HepG2 (cell line): ENCODE measurements around the gene MEIS1. TPM values are rescaled to one million over a fixed set of nuclear protein-coding genes. Genes with fewer than 3 reads are reported as not detected.

Experiments
- ATAC-seq: fragments of 200-7000 bp; cut with Tn5 transposase; 3 replicates; pipeline ENCODE4 v1.9.1; 2020; ENCODE audit warnings: mild to moderate bottlenecking, moderate library complexity
- BruUV-seq: library from RNA; stranded (reverse); fragments of 400-500 nt; replicated peaks from 2 replicates; lab custom pipeline; 2021; lab: Mats Ljungman, UMichigan
- CTCF ChIA-PET: fragments of 300-600 bp; formaldehyde crosslinking; extraction: SDS; loops from one replicate; lab custom pipeline; 2021; ENCODE audit warnings: low total read pairs, inconsistent platforms, low intra/inter-chr PET ratio; lab: Yijun Ruan, JAX
- POLR2A ChIA-PET: fragments of 350-600 bp; sonication (Branson Sonifier 250); formaldehyde crosslinking; loops from one replicate; lab custom pipeline; 2020; ENCODE audit warnings: antibody characterized with exemption, inconsistent platforms; lab: Yijun Ruan, JAX
- DNase-seq: peaks from one replicate; pipeline ENCODE4 v3.0.0-alpha.2; 2015; ENCODE audit warnings: low spot score
- FAIRE-seq: peaks from 3 replicates; lab custom pipeline; 2011; peaks lifted over from hg19 to GRCh38; lab: Jason Lieb, UNC
- H2AFZ ChIP-seq: one replicate; pipeline ENCODE4 v1.6.1; 2011; ENCODE audit warnings: low read length, inconsistent platforms
- H3K27ac ChIP-seq: fragments of 300-600 bp; 3 replicates; pipeline ENCODE4 v1.8.0; 2011; ENCODE audit warnings: mixed run types, mild to moderate bottlenecking, mixed read lengths, low read length, inconsistent platforms; ENCODE audit not compliant: insufficient read depth; ENCODE audit errors: extremely low read length
- H3K27me3 ChIP-seq, 2 experiments: fragments of 200-600 bp in 1 of 2; 2 replicates in 1 of 2; 3 replicates in 1 of 2; pipeline versions ENCODE4 v1.6.0 to v1.8.0; 2011; ENCODE audit warnings: low read length in 2 of 2, mild to moderate bottlenecking in 2 of 2, moderate library complexity in 2 of 2, inconsistent platforms in 1 of 2; ENCODE audit not compliant: insufficient read depth in 2 of 2, control insufficient read depth in 1 of 2
- H3K36me3 ChIP-seq, 2 experiments: fragments of 200-600 bp in 1 of 2; replicated peaks in 1 of 2; 2 replicates in 1 of 2; 3 replicates in 1 of 2; pipeline versions ENCODE4 v1.5.1 to v1.8.0; 2011; ENCODE audit warnings: low read length in 2 of 2, inconsistent platforms in 1 of 2; ENCODE audit not compliant: insufficient read depth in 2 of 2, control insufficient read depth in 1 of 2
- H3K4me1 ChIP-seq: 2 replicates; pipeline ENCODE4 v1.5.1; 2012; ENCODE audit warnings: low read length, inconsistent platforms; ENCODE audit not compliant: insufficient read depth
- H3K4me2 ChIP-seq: 2 replicates; pipeline ENCODE4 v1.6.0; 2011; ENCODE audit warnings: low read depth, low read length, inconsistent platforms
- H3K4me3 ChIP-seq, 3 experiments: fragments of 200-600 bp in 1 of 3; sonication (generic), shearing (Covaris generic) in 1 of 3; replicated peaks in 1 of 3; 2 replicates each; pipeline ENCODE4 v1.5.1; 2011 to 2016; ENCODE audit warnings: low read length in 3 of 3, inconsistent platforms in 2 of 3, low read depth in 2 of 3, mild to moderate bottlenecking in 2 of 3, control low read depth in 1 of 3, mixed read lengths in 1 of 3; ENCODE audit not compliant: insufficient read depth in 1 of 3
- H3K79me2 ChIP-seq: one replicate; pipeline ENCODE4 v1.6.1; 2011; ENCODE audit warnings: low read length, inconsistent platforms; ENCODE audit not compliant: insufficient read depth
- H3K9ac ChIP-seq: 2 replicates; pipeline ENCODE4 v1.6.0; 2011; ENCODE audit warnings: mild to moderate bottlenecking, low read depth, low read length, inconsistent platforms; ENCODE audit not compliant: insufficient read depth
- H3K9me3 ChIP-seq: 2 replicates; pipeline ENCODE4 v1.5.1; 2012; ENCODE audit warnings: mild to moderate bottlenecking, low read length
- H4K20me1 ChIP-seq: 2 replicates; pipeline ENCODE4 v1.6.0; 2011; ENCODE audit warnings: inconsistent platforms, mild to moderate bottlenecking, low read length, moderate library complexity; ENCODE audit not compliant: insufficient read depth
- GLI4 ChIP-seq: sonication (generic); formaldehyde crosslinking; IDR thresholded peaks from 2 replicates; pipeline ENCODE4 v1.5.1; 2020; ENCODE audit warnings: missing genetic modification reagents, mild to moderate bottlenecking, moderate library complexity, borderline replicate concordance
- ISL2 ChIP-seq: sonication (generic); formaldehyde crosslinking; IDR thresholded peaks from 2 replicates; pipeline ENCODE4 v1.5.0; 2020; ENCODE audit warnings: missing genetic modification reagents
- MAFF ChIP-seq: IDR thresholded peaks from 2 replicates; pipeline ENCODE4 v1.6.1; 2011; ENCODE audit warnings: low read depth, low read length, improper control_type of control experiment
- MAFK ChIP-seq, 2 experiments: IDR thresholded peaks in 1 of 2; conservative IDR thresholded peaks in 1 of 2; 2 replicates each; pipeline ENCODE4 v1.6.1; 2011; ENCODE audit warnings: improper control_type of control experiment in 2 of 2, low read length in 2 of 2
- NPAS2 ChIP-seq: sonication (generic); formaldehyde crosslinking; IDR thresholded peaks from 2 replicates; pipeline ENCODE4 v1.8.0; 2022; ENCODE audit warnings: mild to moderate bottlenecking, missing genetic modification reagents, borderline replicate concordance
- SMYD3 ChIP-seq: sonication (generic); formaldehyde crosslinking; IDR thresholded peaks from 2 replicates; pipeline ENCODE4 v1.8.1; 2023; ENCODE audit warnings: mild to moderate bottlenecking, missing genetic modification reagents
- SPEN ChIP-seq: sonication (generic); formaldehyde crosslinking; IDR thresholded peaks from 2 replicates; pipeline ENCODE4 v1.5.1; 2020; ENCODE audit warnings: low read depth, mild to moderate bottlenecking, missing genetic modification reagents
- SYNCRIP ChIP-seq: fragments of 200-400 bp; formaldehyde crosslinking; IDR thresholded peaks from 2 replicates; pipeline ENCODE4 v1.6.1; 2018; ENCODE audit warnings: mild to moderate bottlenecking, low read depth, low read length; ENCODE audit not compliant: insufficient read depth
- ZBTB7B ChIP-seq: sonication (generic); formaldehyde crosslinking; IDR thresholded peaks from 2 replicates; pipeline ENCODE4 v1.4.0; 2020; ENCODE audit warnings: missing genetic modification reagents
- ZNF44 ChIP-seq: sonication (generic); formaldehyde crosslinking; IDR thresholded peaks from 2 replicates; pipeline ENCODE4 v1.5.1; 2020; ENCODE audit warnings: mild to moderate bottlenecking, missing genetic modification reagents
- ZNF7 ChIP-seq: IDR thresholded peaks from 2 replicates; pipeline ENCODE4 v1.6.1; 2016; ENCODE audit warnings: missing biosample characterization, missing genetic modification reagents
- ZNF780A ChIP-seq: sonication (generic); formaldehyde crosslinking; IDR thresholded peaks from 2 replicates; pipeline ENCODE4 v1.8.0; 2022; ENCODE audit warnings: mild to moderate bottlenecking, missing genetic modification reagents, moderate library complexity
- ZNF878 ChIP-seq: sonication (generic); formaldehyde crosslinking; IDR thresholded peaks from 2 replicates; pipeline ENCODE4 v1.8.1; 2023; ENCODE audit warnings: mild to moderate bottlenecking, missing genetic modification reagents, moderate library complexity
- whole genome bisulfite sequencing: methylation state at CpG from one replicate; pipeline ENCODE4 v1.1.6; 2017; ENCODE audit warnings: low lambda C conversion rate; 5-methylcytosine and 5-hydroxymethylcytosine counted together
- in situ Hi-C: cut with HindIII; loops from 2 replicates; pipeline ENCODE4 v1.10.0; 2017; ENCODE audit warnings: low pct_unique_long_range_greater_than_20kb; ENCODE audit not compliant: extremely low pct_ligation_motif_present
- intact Hi-C: fragments of 100-400 bp; cut with micrococcal nuclease; formaldehyde crosslinking; loops from one replicate; pipeline ENCODE4 v1.10.0; 2022; ENCODE audit not compliant: unreplicated experiment
- polyA plus RNA-seq, 8 experiments: library from polyadenylated mRNA; depleted of rRNA in 3 of 8; stranded (reverse) in 7 of 8; unstranded in 1 of 8; fragments of >200 nt; fragmentation: Illumina TruSeq in 4 of 8; extraction: Trizol in 4 of 8; gene quantifications; 2 replicates each; pipeline versions ENCODE4 v1.2.1 to v1.2.3, GENCODE V29; 2011 to 2016; ENCODE audit warnings: low read depth in 4 of 8, missing spikeins in 1 of 8, mixed read lengths in 1 of 8; ENCODE audit not compliant: insufficient read depth in 1 of 8
- total RNA-seq, 5 experiments: library from RNA; depleted of rRNA; stranded (reverse); fragments of >200 nt; fragmentation: Illumina TruSeq; extraction: Trizol; gene quantifications; 2 replicates each; pipeline ENCODE4 v1.2.3, GENCODE V29; 2016; ENCODE audit warnings: low read depth in 1 of 5

MEIS1 gene
- total and polyA plus RNA-seq, 2 of the 13 experiments (the other 11 are each of a cell fraction or from before 2014, with no cell fraction given) = 3.8 to 6.0 TPM

DNA sequence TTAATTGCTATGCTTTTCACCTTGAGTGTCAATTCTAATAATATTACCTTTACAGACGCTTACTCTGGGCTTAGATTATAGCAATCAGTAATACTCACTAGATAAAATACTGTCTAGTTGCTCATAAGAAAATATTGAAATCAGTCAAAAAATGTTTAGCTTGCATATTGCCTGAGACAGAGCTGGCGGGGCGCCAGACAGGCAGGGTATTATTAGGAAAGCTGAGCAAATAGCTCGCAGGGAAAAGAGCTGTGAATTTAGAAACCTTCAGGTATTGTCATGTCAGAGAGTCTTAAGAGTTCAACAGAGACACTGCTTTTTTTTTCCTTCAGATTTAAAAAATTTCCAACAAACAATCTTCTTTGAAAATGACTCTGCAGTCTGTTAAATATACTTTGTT is 118.4 kb downstream of the MEIS1 start:
- Histone ChIP-seq H3K4me3 (no peak overlapping the region), H3K27me3 (no peaks in the 10 kb centered on the region), H3K79me2 (no peaks in the 10 kb centered on the region), H3K9me3 (no peaks in the 10 kb centered on the region), H4K20me1 (no peaks in the 10 kb centered on the region), H2AFZ (no peak overlapping the region), H3K9ac (no peak overlapping the region), H3K4me1 (no peaks in the 10 kb centered on the region), H3K36me3 (no peaks in the 10 kb centered on the region), H3K27ac (no peak overlapping the region), H3K4me2 (no peak overlapping the region)
- ChIA-PET CTCF (no interaction called here), POLR2A (no interaction called here)
- no peak for ATAC-seq
- in situ Hi-C loops (no loop called here), intact Hi-C loops (no loop called here)
- DNase-seq = no peak
- no peak for FAIRE-seq
- BruUV-seq = no TSS peak
- TF ChIP-seq ZNF7 (CRISPR knock-in tag) = no peak
- TF ChIP-seq ZBTB7B (CRISPR knock-in tag) = no peak
- TF ChIP-seq ZNF44 (CRISPR knock-in tag) = no peak
- no peak for TF ChIP-seq SYNCRIP
- TF ChIP-seq SMYD3 (CRISPR knock-in tag) = no peak
- TF ChIP-seq MAFF = peak; percentile 81
- TF ChIP-seq NPAS2 (CRISPR knock-in tag) = no peak
- peak; percentile 78 to 81 for TF ChIP-seq MAFK (conservative IDR thresholded peaks at IDR 0.05 in 1 of 2, IDR thresholded peaks at IDR 0.05 in 1 of 2; ENCODE audit: low read length in 2 of 2)
- no peak for TF ChIP-seq ISL2 (CRISPR knock-in tag)
- TF ChIP-seq GLI4 (CRISPR knock-in tag) = no peak
- no peak for TF ChIP-seq ZNF780A
- TF ChIP-seq ZNF878 (CRISPR knock-in tag) = no peak
- TF ChIP-seq SPEN (CRISPR knock-in tag) = no peak
- WGBS = 79% methylated on average over 4 of the region's 4 CpGs
